ENCODE results near the gene HMGCS1. TPM values are rescaled to one million over a fixed set of nuclear protein-coding genes. Genes with fewer than 3 reads are reported as not detected.

Gene HMGCS1
- total RNA-seq, 1 donor from 2014 or later = 49.1 TPM

- DNase-seq (ENCODE audit: extremely low spot score, unreplicated experiment) = no peak
- no peak for TF ChIP-seq CTCF (IDR thresholded peaks at IDR 0.05)
- no peaks in the 10 kb centered on the region for H3K4me1 Mint-ChIP-seq (ENCODE audit: unreplicated experiment)
- H3K27ac Mint-ChIP-seq (ENCODE audit: unreplicated experiment) = no peak overlapping the region
- peaks cover 6% of the 10 kb centered on the region for H3K9me3 Mint-ChIP-seq (ENCODE audit: unreplicated experiment)
- H3K4me3 Mint-ChIP-seq (ENCODE audit: unreplicated experiment) = no peak overlapping the region
- H3K36me3 Mint-ChIP-seq (ENCODE audit: unreplicated experiment) = no peaks in the 10 kb centered on the region
- H3K27me3 Mint-ChIP-seq (ENCODE audit: unreplicated experiment) = peaks cover 22% of the 10 kb centered on the region
These were observed 41.6 kb upstream of the HMGCS1 start for GRCh38 chr5:43354774-43355173.

DNA sequence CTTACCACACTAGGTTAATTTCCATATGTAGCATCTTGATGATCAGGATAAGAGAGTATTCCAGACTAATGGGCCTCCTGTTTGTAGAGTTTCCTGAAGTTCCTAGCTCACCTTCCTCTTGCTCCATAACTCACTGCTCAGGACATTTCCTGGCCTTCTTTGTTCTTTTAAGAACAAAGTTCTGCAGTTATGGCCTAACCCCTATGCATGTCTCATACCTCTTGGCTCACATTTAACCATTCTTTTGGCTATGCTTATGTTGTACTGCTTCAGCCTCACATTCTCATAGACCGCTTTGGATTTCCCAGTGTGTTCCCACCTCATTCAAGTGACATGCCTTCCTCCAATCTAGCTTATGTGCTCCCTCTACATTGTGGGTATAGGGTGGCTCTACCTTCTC lies 40.5 kb upstream of the HMGCS1 start:
- no peak overlapping the region for H3K27ac Mint-ChIP-seq (ENCODE audit: unreplicated experiment)
- no peak overlapping the region for H3K4me3 Mint-ChIP-seq (ENCODE audit: unreplicated experiment)
- H3K4me1 Mint-ChIP-seq (ENCODE audit: unreplicated experiment) = no peaks in the 10 kb centered on the region
- no peak for TF ChIP-seq CTCF (IDR thresholded peaks at IDR 0.05)
- peaks cover 20% of the 10 kb centered on the region for H3K27me3 Mint-ChIP-seq (ENCODE audit: unreplicated experiment)
- no peak for DNase-seq (ENCODE audit: extremely low spot score, unreplicated experiment)
- H3K36me3 Mint-ChIP-seq (ENCODE audit: unreplicated experiment) = no peaks in the 10 kb centered on the region
- no peaks in the 10 kb centered on the region for H3K9me3 Mint-ChIP-seq (ENCODE audit: unreplicated experiment)

DNA sequence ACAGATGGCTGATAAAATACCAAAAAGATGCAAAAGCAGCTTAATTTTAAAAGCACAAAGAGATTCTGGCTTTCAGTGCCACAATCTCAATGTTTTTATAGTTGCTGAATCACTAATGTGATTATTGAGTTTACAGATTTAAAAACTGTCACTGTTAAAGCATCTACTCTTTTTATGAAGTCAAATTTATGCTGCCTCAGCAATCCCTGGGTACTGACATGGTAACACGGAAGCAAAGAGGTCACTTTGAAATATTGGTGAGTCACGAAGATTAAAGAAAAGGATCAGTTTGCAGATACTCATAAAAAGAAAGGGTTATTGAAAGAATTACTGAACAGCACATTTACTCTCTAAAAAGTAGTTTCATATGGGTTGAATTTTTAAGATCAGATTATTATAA lies 39.7 kb upstream of the HMGCS1 start:
- no peaks in the 10 kb centered on the region for H3K36me3 Mint-ChIP-seq (ENCODE audit: unreplicated experiment)
- H3K27me3 Mint-ChIP-seq (ENCODE audit: unreplicated experiment) = peaks cover 20% of the 10 kb centered on the region
- H3K9me3 Mint-ChIP-seq (ENCODE audit: unreplicated experiment) = no peaks in the 10 kb centered on the region
- no peak for TF ChIP-seq CTCF (IDR thresholded peaks at IDR 0.05)
- DNase-seq (ENCODE audit: extremely low spot score, unreplicated experiment) = no peak
- no peak overlapping the region for H3K27ac Mint-ChIP-seq (ENCODE audit: unreplicated experiment)
- no peaks in the 10 kb centered on the region for H3K4me1 Mint-ChIP-seq (ENCODE audit: unreplicated experiment)
- H3K4me3 Mint-ChIP-seq (ENCODE audit: unreplicated experiment) = no peak overlapping the region

DNA sequence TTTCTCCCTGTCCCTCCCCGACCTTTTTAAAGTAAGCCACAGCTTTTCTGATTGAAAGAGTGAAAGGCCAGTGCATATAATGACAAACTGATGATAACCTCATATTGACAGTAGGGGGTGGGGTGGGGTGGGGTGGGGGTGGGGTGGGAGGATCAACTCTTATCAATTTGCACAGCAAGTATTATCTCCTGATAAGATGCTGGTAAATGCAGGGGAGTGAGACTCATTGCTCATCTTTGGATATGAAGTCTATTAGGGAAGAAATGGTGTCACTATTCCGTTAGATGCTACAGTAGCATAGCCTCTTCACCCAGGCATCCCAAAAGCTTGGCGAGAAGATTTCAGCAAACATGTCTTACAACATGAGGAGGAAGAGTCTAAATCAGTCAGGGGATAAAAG lies 38.9 kb upstream of the HMGCS1 start:
- DNase-seq (ENCODE audit: extremely low spot score, unreplicated experiment) = no peak
- Mint-ChIP-seq H3K27me3 (ENCODE audit: unreplicated experiment) (peaks cover 20% of the 10 kb centered on the region), H3K4me3 (ENCODE audit: unreplicated experiment) (no peak overlapping the region), H3K9me3 (ENCODE audit: unreplicated experiment) (no peaks in the 10 kb centered on the region), H3K36me3 (ENCODE audit: unreplicated experiment) (no peaks in the 10 kb centered on the region), H3K4me1 (ENCODE audit: unreplicated experiment) (no peaks in the 10 kb centered on the region), H3K27ac (ENCODE audit: unreplicated experiment) (no peak overlapping the region)
- no peak for TF ChIP-seq CTCF (IDR thresholded peaks at IDR 0.05)

DNA sequence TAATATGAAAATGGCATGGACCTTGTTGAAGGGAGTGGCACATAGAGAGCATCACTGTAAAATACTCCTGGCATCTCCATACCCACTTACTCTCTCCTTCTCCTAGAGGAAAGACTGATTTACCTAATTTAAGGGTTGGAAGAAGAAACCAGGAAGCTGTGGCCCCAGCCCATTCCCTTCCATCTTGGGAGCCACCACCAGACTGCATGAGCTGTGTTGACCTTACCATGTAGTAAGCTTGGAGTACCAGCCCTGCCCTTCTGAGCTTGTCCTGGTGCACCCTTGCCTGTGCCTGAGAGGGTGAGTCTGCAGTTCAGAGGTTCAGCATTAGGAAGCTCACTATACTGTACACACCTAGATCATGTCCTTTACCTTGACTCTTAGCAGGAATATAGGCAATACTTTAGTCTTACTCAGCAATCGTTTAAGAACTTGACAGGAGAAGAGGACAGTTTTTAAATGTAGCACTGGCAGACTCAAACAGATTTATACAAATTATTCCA lies 35.7 kb upstream of the HMGCS1 start:
- Mint-ChIP-seq H3K27ac (ENCODE audit: unreplicated experiment) (no peak overlapping the region), H3K36me3 (ENCODE audit: unreplicated experiment) (no peaks in the 10 kb centered on the region), H3K4me3 (ENCODE audit: unreplicated experiment) (no peak overlapping the region), H3K4me1 (ENCODE audit: unreplicated experiment) (no peaks in the 10 kb centered on the region), H3K27me3 (ENCODE audit: unreplicated experiment) (peaks cover 15% of the 10 kb centered on the region), H3K9me3 (ENCODE audit: unreplicated experiment) (no peaks in the 10 kb centered on the region)
- DNase-seq (ENCODE audit: extremely low spot score, unreplicated experiment) = no peak
- no peak for TF ChIP-seq CTCF (IDR thresholded peaks at IDR 0.05)
